ENCODE results near the gene DOCK4.

DOCK4 gene

DNA sequence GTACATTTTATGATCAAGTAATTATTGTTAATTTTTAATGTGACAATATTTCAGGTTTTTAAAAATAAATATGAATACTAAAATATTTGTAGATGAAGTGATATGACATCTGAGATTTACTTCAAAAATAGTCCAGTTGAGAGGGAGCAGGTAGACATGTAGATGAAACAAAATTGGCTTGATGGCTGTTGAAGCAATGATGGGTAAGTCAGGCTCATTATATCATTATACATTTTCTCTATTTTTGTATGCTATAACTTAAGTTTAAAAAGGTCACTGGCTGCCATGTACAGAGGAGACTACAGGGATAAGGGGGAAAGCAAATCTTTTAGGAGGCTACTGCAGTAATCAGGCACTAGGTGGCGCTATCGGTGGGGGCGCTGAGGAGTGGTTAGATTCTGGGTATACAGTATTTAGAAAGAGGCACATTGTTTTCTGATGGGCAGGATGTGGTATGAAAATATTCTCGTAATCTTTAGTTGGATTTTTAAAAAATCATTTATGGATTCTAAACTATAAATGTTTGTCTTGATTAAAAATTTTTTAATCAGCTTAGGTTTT, 454.1 kb downstream of the DOCK4 start:
- peak; percentile 74 for DNase-seq (ENCODE audit: low spot score)

DNA sequence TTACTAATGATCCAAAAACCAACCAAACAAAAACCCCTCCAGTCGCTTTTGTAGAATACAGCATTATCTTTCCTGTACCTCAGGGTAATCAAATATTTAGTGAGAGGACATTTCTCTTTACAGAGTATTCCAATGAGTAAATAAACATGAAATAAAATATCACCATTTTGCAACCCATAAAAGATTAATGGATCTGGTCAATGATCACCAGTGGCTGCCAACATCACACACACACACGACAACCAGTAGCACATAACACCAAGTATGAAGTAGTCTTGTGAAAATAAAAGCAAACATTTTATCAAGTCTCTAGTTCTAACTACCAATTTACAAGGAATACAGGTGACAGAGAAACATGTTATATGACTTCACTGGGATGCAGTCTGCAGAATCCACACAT, 455.3 kb downstream of the DOCK4 start:
- no peak for DNase-seq (ENCODE audit: low spot score)

DNA sequence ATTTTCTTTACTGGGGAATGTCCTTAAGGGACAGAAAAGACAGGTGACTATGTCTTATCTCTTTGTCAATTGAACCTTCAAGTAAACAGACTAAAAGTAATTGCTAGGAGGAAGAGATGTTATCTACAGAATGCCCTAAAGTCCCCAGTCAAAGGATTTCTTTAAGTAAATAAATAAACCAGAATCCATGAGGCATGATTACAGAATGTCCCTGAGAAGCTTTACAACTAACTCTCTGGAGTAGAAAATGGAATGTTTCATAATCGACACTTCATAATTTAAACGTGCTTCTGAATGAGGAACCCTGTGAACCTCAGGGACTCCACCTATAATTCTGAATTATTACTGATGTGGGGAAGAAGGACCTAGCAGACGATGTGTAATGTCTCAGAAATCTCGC, 456.0 kb downstream of the DOCK4 start:
- DNase-seq (ENCODE audit: low spot score) = no peak

DNA sequence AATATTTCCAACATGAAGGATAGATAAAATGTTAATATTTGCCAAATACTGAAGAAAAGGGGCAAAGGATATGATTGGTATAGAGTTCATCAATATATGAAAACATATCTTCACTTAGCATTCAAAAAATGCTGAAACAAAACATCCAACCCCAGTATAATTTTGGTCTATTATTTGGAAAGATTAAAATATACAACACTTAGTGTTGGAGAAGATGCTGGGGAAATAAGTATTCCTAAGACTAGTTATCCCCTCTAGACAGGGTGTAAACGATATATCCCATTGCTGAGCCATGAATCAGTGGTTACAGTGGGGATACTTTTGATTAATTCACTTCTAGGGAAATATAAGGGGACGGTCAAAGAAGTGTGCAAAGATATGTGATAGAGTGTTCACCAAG, 456.6 kb downstream of the DOCK4 start:
- no peak for DNase-seq (ENCODE audit: low spot score)

DNA sequence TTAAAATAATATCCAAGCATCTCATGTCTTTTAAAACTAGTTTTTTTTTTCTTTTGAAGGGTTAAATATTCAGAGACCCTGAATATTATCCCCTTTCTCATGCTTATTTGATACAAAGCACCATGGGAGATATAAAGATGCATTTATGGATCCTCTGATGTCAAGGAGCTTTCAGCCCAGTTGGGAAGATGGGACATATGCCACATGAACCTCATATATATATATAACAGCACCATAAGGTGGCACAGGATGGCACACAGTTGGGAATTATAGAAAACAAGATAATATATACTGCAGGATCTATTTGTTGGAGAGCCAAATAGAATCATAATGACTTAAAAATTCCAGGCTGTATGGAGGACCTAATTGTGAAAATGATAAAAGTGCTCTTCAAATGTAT, 458.5 kb downstream of the DOCK4 start:
- DNase-seq (ENCODE audit: low spot score) = no peak

DNA sequence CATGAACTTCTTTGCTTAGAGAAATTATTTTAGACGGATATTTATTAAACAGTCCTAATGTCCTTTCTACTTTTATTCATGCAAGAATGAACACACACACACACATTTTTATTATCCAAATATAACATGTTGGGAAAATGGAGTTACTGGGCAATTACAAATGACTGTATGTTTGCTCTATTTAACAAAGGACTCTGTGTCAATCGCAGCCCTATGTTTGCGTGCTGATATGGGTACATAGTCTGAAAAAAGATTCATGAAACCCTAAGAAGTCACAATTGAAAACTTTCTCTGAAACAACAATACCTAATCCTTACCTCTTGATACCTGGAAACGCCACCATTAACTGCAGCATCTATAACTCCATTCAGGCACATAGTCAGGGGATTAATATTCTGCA, 459.2 kb downstream of the DOCK4 start:
- no peak for DNase-seq (ENCODE audit: low spot score)

DNA sequence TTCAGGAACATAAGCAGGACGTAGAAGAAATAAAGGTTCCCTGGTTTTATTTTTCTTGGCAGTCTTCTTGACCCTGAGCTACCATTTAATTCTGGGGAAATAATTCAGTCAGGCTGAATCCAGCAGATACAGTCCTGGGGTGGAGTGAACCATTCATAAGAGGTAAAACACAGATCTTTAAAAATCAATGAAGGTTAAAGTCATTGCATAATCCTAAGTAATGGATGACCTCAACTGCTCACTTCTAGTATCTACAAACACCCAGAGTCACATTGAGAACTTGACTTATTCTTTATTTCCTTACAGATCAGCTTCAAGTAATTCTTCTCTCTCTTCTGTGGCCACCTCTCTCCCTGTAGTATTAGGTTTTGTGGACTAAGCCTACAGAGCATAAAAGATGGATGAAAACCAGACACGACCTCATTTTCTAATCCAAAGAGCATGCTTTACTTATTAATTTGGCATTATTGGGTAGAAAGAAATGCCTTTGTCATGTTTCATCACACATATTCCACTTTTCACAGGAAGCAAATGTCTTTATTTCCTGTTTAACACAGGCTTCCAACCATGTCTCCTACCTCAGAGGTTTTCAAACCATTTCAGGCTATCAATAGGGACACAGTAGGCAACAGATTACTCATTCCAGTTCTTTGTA, 461.6 kb downstream of the DOCK4 start:
- no peak for DNase-seq (ENCODE audit: low spot score)

DNA sequence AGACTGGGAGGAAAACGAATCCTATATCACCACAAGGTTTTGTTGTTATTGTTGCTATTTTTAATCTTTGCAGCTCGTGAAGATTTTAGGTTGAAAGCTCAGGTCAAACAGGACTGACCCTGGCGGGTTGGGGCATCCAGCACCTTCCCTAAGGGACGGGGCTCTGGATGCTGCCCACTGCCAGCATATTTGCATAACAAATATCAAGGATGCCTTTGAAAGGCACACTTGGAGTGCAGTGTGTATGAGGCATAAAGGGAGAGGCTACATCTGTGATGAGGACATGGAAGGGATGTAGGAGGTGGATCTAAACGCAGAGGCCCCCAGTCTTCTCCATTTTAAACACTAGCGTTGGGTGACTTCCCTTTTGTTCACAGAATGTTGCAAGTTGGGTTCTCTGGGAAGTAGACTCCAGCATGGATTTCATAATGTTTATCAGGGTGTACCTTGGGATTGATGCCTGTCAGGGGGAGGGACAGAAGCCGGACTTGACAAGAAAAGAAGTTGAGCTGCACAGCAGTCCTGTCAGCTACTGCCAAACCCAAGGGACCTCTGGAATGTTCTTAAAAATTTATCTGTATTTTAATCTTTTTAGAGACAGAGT, 462.9 kb downstream of the DOCK4 start:
- DNase-seq (ENCODE audit: low spot score) = no peak

DNA sequence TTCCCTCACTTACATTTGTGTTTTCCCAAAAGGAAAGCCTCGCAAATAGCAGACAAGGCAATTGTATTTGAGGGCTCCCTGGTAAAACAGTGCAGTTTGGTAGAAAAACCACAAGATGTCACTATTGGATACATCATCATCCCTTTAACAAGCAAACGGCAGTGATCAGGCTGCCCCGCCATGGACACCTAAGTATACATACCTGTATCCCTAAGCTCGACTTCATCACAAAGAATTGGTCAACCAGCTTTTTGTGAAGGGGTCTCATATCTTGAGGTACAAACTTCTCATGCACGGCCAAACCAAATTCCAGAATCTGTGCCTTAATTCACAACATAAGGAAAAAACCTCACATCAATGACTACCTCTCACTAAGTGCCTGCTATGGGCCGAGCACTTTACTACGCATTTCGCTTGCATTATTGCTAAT, 464.4 kb downstream of the DOCK4 start:
- peak; percentile 78 for DNase-seq (ENCODE audit: low spot score)

DNA sequence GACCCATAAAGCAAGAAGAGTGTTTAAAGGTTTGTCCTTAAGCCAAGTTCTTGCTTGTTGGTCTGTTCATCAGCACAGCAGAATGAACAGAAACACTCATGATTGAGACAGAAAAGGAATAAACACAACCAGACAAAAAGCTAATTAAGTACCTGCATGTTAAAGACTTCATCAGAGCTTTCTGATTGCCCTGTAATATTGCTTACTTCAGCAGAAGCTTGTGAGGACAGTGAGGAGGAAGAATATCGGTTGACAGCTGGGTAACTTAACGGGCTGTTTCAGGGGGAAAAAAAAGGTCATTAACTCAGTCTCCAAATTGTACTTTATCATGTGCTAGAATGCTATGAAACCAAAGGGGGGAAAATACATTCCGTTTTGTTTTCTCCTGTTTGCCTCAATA, 465.3 kb downstream of the DOCK4 start:
- DNase-seq (ENCODE audit: low spot score) = no peak

DNA sequence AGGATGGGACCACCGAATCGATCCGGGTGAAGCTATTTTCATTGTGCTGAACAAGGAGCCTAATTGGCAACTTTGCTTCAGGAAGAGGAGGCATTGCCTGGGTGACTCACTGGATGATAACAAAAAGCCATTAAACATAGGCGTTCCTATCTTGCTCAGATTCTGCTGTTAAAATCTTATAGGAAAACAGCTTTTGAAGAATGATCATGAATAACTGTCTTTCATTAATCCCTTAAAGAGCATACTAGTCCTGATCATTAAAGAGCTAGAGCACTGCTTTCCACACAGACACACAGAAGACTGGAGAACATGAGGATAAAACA, 469.7 kb downstream of the DOCK4 start:
- DNase-seq (ENCODE audit: low spot score) = no peak

DNA sequence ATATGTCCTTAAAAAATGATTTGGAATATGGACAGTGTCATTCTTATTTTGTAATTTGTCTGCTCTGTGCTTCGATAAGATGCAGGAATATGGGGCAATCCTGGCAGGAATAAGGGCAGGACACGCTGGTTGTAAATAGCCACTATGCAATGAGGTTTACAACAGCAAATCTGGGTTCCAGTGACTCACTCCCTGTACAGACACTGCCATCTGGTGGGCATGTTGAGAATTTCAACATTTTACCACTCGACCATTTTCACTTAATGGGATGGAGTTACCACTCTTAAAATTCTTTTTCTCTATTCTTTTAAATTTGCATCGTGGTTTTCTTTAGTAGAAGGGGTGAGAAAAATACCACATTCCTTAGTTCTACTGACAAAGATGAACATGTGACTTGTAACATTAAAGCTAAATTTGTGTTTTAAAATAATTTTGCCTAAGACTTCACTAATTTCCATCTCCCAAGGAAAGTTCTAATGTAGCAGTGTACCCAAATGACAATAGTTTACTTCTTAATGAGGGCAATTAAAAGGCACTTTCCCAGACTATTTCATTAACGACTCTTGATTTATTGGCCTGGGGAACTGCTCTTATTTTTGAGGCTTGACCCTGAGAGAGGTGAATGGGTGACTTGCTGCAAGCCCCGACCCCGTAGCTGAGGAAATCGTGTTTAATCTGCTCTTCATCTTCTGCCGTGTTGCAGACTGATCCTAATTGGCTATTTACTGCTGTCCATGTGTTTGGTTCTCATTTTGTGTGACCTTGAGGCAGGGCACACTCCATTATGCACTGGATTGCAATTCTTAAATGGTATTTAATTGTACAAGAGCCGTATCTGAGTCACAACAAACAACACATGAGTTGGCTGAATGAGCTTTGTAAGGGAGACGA, 470.3 kb downstream of the DOCK4 start:
- peak; percentile 73 for DNase-seq (ENCODE audit: low spot score)

DNA sequence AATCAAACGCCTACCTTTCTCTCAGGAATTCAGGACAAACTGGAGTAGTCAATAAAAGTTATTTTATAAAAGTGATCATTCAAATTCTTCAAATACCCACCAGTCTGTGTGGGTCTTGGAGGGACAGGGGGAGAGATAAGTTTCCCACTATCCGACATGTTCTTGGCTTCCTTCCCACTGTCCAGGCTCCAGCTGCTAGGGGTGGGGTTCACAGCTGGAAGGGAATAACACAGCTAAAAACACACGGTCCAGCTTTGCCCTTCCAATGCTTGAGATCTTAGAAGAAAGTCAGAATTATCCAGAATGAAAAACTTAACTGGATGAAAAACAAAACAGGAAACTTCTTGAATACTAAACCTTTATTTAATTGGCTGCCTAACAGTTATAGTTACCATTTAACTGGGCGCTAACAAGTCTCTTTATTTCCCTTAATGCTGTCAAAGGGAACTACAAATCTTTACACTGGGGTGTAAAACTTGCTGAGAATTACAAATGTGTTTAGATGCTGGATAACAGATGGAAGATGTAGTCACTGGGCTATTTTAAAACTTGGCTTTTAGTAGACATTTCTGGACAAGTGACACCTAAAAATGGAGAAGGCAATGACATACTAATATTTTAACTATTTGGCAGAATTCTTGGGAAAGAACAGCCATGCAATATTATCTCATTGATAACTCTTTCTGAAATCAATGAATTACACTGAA, 471.1 kb downstream of the DOCK4 start:
- no peak for DNase-seq (ENCODE audit: low spot score)

DNA sequence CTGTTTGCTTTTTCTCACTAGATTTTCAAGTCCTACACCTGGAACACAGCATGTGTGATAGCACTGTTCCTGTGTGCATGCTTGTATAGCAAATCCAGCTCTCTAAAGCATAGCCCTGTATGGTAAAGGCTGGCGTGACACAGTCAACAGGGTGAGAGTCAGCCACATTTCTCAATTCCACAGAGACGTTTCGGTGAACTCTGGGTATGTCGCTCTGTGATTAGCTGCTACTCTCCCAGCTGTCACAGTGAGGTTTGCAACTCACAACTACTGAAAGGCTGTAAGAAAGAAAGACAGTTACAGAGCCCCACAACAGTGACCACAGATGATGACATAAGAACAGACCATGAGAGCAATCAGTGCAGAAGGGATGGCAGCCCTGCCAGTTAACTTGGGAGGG, 473.3 kb downstream of the DOCK4 start:
- no peak for DNase-seq (ENCODE audit: low spot score)

DNA sequence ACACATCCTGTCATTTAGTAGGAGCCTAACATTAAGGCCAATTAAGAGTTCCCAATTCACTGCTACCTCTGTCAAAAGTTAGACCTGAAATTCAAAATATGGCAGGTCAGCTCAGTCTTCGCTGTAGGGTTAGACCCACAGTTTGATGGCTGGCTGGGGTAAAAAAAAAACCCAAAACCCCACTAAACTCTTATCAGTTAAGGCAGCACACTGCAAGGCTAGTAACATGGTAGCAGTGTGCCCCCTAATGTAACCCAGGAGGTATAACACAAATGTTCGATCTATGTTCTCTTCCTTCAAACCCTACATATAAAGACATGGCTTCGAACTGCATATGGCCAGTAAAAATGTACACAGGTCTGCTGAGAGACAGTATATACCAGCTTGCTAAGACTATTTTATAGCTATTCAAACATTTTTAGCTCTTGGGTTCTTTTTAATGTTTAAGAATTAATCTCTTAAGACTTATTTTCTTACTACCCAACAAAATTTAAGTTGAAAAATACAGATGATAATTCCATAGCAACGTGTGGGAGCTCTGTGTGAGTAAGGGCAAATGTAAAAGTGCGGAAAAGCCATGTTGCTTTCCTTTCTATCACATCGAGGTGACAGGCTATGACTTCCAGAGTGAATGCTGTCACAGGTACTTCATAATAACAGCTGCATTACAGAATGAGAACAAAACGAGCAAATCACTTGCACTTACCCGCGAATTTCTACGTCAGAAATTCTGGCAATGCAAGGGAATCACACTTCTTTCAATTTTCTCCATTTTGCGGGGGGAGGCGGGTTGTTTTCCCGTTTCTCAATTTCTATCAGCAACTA, 475.5 kb downstream of the DOCK4 start:
- peak; percentile 58 for DNase-seq (ENCODE audit: low spot score)

DNA sequence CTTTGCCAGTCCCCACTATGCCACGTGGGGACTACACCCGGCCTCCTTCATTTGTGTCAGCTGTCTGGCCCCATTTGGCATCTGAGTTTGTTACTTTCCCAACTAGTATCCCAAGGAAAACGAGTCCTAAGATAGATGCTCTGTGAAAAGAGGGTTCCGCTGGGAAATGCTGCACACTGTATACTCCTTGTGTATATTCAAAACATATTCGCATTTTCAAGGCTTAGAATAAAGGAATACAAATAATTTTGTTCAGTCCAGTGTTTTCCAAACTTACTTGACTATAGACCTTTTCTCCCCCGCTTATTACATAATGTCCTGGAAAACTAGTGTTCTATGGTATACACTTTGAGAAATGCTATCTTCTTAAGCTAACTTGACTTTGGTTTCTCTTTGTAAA, 476.1 kb downstream of the DOCK4 start:
- DNase-seq (ENCODE audit: low spot score) = no peak

DNA sequence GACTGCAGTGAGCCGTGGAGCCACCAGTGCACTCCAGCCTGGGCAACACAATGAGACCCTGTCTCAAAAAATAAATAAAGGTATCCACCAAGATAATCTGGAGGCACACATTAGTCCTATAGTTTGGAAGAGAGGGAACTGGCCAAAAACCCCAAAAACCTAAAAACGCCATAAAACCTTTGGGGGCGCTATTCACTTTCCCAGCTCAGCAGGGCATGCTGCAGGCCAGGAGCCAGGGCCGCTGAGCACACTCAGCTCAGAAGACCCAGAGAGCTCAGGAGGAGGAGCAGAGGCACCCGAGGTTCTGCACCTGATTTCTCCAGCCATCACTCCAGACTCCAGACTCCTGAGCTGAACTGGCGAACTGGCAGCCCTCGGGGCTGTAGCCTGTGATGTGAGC, 476.7 kb downstream of the DOCK4 start:
- DNase-seq (ENCODE audit: low spot score) = no peak

DNA sequence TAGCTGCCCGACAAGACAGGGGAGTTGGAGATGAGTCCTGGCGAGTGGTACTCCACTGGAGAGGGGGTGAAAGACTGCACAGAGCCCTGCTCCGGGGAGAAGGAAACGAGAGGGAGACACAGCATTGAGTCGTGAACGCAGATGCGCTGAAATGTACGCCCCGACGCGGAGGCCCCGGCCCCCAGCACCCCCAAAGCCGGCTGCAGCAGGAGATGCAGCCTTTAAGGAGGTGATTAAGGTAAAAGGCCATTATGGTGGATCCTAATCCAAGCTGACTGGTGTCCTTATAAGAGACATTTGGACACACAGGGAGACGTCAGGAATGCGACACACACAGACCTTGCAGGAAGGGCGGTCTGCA, 477.6 kb downstream of the DOCK4 start:
- DNase-seq (ENCODE audit: low spot score) = no peak

DNA sequence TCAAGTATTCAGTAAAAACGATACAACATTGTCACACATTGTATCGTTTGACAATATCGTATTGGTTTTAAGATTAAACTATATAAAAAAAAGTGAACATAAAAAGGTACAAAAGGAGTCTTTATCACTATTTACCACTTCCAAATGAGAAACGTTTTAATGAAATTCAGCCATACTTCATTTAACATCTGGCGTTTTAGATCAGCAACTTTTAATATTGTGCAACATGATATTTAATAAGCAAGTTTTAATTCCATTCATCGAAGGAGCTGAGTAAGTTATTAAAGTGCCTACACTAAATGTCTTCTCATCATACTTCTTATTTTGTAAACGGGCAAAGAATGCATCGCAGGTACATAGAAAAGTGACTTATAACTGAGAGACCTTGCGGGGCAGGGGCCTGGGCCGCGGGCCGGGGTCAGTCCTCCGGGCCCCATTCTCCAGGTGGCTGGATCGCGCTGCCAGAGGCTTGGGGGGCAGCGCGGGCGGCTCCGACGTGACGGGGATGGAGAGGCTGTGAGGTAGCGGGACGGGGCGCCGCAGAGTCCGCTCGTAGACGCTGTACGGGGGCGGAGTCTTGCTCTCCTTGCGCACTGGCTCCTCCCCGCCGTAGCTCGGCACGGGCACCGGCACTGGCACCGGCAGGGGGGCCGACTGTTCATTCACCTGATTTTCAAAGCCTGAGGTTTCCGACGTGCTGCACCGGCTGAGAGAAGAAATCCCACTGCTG, 478.1 kb downstream of the DOCK4 start:
- DNase-seq (ENCODE audit: low spot score) = no peak

DNA sequence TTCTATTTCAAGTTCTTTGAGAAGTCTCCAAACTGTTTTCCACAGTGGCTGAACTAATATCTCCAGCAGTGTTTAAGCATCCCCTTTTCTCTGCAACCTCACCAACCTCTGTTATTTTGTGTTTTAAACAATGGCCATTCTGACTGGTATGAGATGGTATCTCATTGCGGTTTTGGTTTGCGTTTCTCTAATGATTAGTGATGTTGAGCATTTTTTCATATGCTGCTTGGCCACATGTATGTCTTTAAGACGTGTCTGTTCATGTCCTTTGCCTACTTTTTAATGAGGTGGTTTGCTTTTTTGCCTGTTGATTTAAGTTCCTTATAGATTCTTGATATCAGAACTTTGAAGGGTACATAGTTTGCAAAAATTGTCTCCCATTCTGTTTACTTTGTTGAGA, 487.3 kb downstream of the DOCK4 start:
- no peak for DNase-seq (ENCODE audit: low spot score)
